Measurements from ENCODE around the gene PDIA5.
A peak's percentile ranks its signal among the peaks of the same experiment; 100 is the strongest.

The PDIA5 gene

GRCh38 chr3:123044981-123045763 is 21.7 kb upstream of the PDIA5 start:
- DNase-seq, result no peak

GRCh38 chr3:123046262-123047061 is 20.4 kb upstream of the PDIA5 start:
- no peak for DNase-seq

- DNase-seq, result no peak
Measured at GRCh38 chr3:123047062-123047319, 19.8 kb upstream of the PDIA5 start.

GRCh38 chr3:123048480-123049237 is 18.2 kb upstream of the PDIA5 start:
- DNase-seq, result peak; percentile 35

- DNase-seq, result no peak
Measured at GRCh38 chr3:123050666-123051065, 16.2 kb upstream of the PDIA5 start.

GRCh38 chr3:123053107-123053506 is 13.7 kb upstream of the PDIA5 start:
- no peak for DNase-seq

- DNase-seq, result no peak
Measured at GRCh38 chr3:123054109-123054778, 12.6 kb upstream of the PDIA5 start.

- DNase-seq, result no peak
Measured at GRCh38 chr3:123054931-123055330, 11.9 kb upstream of the PDIA5 start.

GRCh38 chr3:123055352-123055751 is 11.5 kb upstream of the PDIA5 start:
- DNase-seq, result no peak

- DNase-seq, result no peak
Measured at GRCh38 chr3:123058505-123058904, 8.3 kb upstream of the PDIA5 start.

GRCh38 chr3:123060054-123060453 is 6.8 kb upstream of the PDIA5 start:
- DNase-seq, result no peak

GRCh38 chr3:123061856-123062255 is 5.0 kb upstream of the PDIA5 start:
- no peak for DNase-seq

- no peak for DNase-seq
Measured at GRCh38 chr3:123063034-123063433, 3.8 kb upstream of the PDIA5 start.

GRCh38 chr3:123064506-123064905 is 2.3 kb upstream of the PDIA5 start:
- DNase-seq, result no peak

GRCh38 chr3:123064914-123065313 is 1.9 kb upstream of the PDIA5 start:
- DNase-seq, result no peak

- no peak for DNase-seq
Measured at GRCh38 chr3:123066599-123066895, 278 bp upstream of the PDIA5 start.

- peak; percentile 64 for DNase-seq
Measured at GRCh38 chr3:123067689-123068600, 1.1 kb downstream of the PDIA5 start.

GRCh38 chr3:123068601-123069381 is 2.0 kb downstream of the PDIA5 start:
- DNase-seq, result peak; percentile 43

GRCh38 chr3:123070510-123070909 is 3.7 kb downstream of the PDIA5 start:
- DNase-seq, result no peak

- peak; percentile 53 for DNase-seq
Measured at GRCh38 chr3:123071146-123071545, 4.3 kb downstream of the PDIA5 start.

GRCh38 chr3:123071581-123071980 is 4.8 kb downstream of the PDIA5 start:
- DNase-seq, result no peak

Data from hematopoietic multipotent progenitor cell treated with erythropoietin and hydrocortisone succinate and interleukin-3 and kit ligand, for 4 days (in vitro differentiated cells).